ENCODE measurements around the gene PER2.

PER2 gene

GRCh38 chr2:238220274-238220891, 68.0 kb downstream of the PER2 start:
- TF ChIP-seq CTCF (conservative IDR thresholded peaks at IDR 0.05; ENCODE audit: control insufficient read depth, insufficient read depth, low read depth, low read length) = no peak
- no peak overlapping the region for H3K4me3 ChIP-seq (ENCODE audit: control insufficient read depth, low read depth, low read length)
- no peak for DNase-seq (ENCODE audit: low read depth)

- no peak for DNase-seq (ENCODE audit: low read depth)
- no peak overlapping the region for H3K4me3 ChIP-seq (ENCODE audit: control insufficient read depth, low read depth, low read length)
- TF ChIP-seq CTCF (conservative IDR thresholded peaks at IDR 0.05; ENCODE audit: control insufficient read depth, insufficient read depth, low read depth, low read length) = no peak
Observed at GRCh38 chr2:238216651-238217184, 71.7 kb downstream of the PER2 start.

- TF ChIP-seq CTCF (conservative IDR thresholded peaks at IDR 0.05; ENCODE audit: control insufficient read depth, insufficient read depth, low read depth, low read length) = no peak
- no peak for DNase-seq (ENCODE audit: low read depth)
- no peak overlapping the region for H3K4me3 ChIP-seq (ENCODE audit: control insufficient read depth, low read depth, low read length)
Observed at GRCh38 chr2:238207006-238207405, 81.4 kb downstream of the PER2 start.

- DNase-seq (ENCODE audit: low read depth) = no peak
- no peak for TF ChIP-seq CTCF (conservative IDR thresholded peaks at IDR 0.05; ENCODE audit: control insufficient read depth, insufficient read depth, low read depth, low read length)
- peak overlapping the region; percentile 47 for H3K4me3 ChIP-seq (ENCODE audit: control insufficient read depth, low read depth, low read length)
Observed at GRCh38 chr2:238203973-238204683, 84.3 kb downstream of the PER2 start.

GRCh38 chr2:238203094-238203972, 85.1 kb downstream of the PER2 start, which contains the start of gene ILKAP:
Gene ILKAP, minus strand, starts transcription at chr2:238203695. Its CDS starts 142 bp downstream, at chr2:238203553.
- no peak for TF ChIP-seq CTCF (conservative IDR thresholded peaks at IDR 0.05; ENCODE audit: control insufficient read depth, insufficient read depth, low read depth, low read length)
- peak; percentile 68 for DNase-seq (ENCODE audit: low read depth)
- peak within 1 kb of the TSS; percentile 77 for H3K4me3 ChIP-seq (ENCODE audit: control insufficient read depth, low read depth, low read length)

- DNase-seq (ENCODE audit: low read depth) = peak; percentile 33
- peak overlapping the region; percentile 77 for H3K4me3 ChIP-seq (ENCODE audit: control insufficient read depth, low read depth, low read length)
- TF ChIP-seq CTCF (conservative IDR thresholded peaks at IDR 0.05; ENCODE audit: control insufficient read depth, insufficient read depth, low read depth, low read length) = no peak
Observed at GRCh38 chr2:238202326-238203093, 85.9 kb downstream of the PER2 start.

Measured in fibroblast of mammary gland (primary cell).